Common myeloid progenitor, CD34-positive (primary cell): ENCODE data around the gene IL36RN.

Experiments
- CTCF ChIA-PET: fragments of 350-600 bp; sonication (Branson Sonifier 250); formaldehyde crosslinking; loops from one replicate; lab custom pipeline; 2021; ENCODE audit warnings: antibody characterized with exemption; lab: Charles Lee
- POLR2A ChIA-PET: fragments of 350-600 bp; sonication (Branson Sonifier 250); formaldehyde crosslinking; loops from one replicate; lab custom pipeline; 2021; ENCODE audit warnings: antibody characterized with exemption; lab: Charles Lee
- DNase-seq, 3 donors: peaks; one replicate each; pipeline versions ENCODE4 v3.0.0 to v3.0.0-alpha.2; 2013
- H3K27ac ChIP-seq, 2 experiments: 1 replicate in 1 of 2; 2 replicates in 1 of 2; pipeline ENCODE4 v1.7.0; 2013; ENCODE audit warnings: inconsistent platforms in 2 of 2, low read length in 2 of 2, mild to moderate bottlenecking in 2 of 2, low read depth in 1 of 2, moderate library complexity in 1 of 2; ENCODE audit not compliant: severe bottlenecking in 2 of 2, insufficient read depth in 1 of 2, poor library complexity in 1 of 2
- H3K27me3 ChIP-seq, 5 experiments: replicated peaks in 2 of 5; 1 replicate in 3 of 5; 2 replicates in 2 of 5; pipeline versions ENCODE4 v1.6.1 to v1.7.0; 2013; ENCODE audit warnings: low read length in 4 of 5, mild to moderate bottlenecking in 2 of 5, moderate library complexity in 2 of 5, inconsistent platforms in 1 of 5; ENCODE audit not compliant: insufficient read depth in 5 of 5, control insufficient read depth in 4 of 5
- H3K36me3 ChIP-seq, 4 experiments: 1 replicate in 2 of 4; 2 replicates in 2 of 4; pipeline versions ENCODE4 v1.6.1 to v1.7.0; 2013; ENCODE audit warnings: low read length in 3 of 4, control low read depth in 1 of 4, mild to moderate bottlenecking in 1 of 4; ENCODE audit not compliant: control insufficient read depth in 4 of 4, insufficient read depth in 4 of 4
- H3K4me1 ChIP-seq, 4 experiments: 1 replicate in 3 of 4; 2 replicates in 1 of 4; pipeline versions ENCODE4 v1.6.1 to v1.7.1; 2013; ENCODE audit warnings: low read length in 3 of 4, mild to moderate bottlenecking in 3 of 4, control low read depth in 1 of 4, inconsistent platforms in 1 of 4, moderate library complexity in 1 of 4; ENCODE audit not compliant: control insufficient read depth in 4 of 4, insufficient read depth in 4 of 4; ENCODE audit errors: control extremely low read depth in 1 of 4
- H3K4me3 ChIP-seq, 7 experiments: 1 replicate in 4 of 7; 2 replicates in 3 of 7; pipeline versions ENCODE4 v1.5.1 to v1.7.0; 2013; ENCODE audit warnings: mild to moderate bottlenecking in 7 of 7, low read length in 6 of 7, moderate library complexity in 6 of 7, inconsistent platforms in 2 of 7, low read depth in 2 of 7, control low read depth in 1 of 7; ENCODE audit not compliant: insufficient read depth in 4 of 7, control insufficient read depth in 1 of 7; ENCODE audit errors: extremely low read depth in 1 of 7
- H3K9me3 ChIP-seq, 5 experiments: 1 replicate in 4 of 5; 2 replicates in 1 of 5; pipeline versions ENCODE4 v1.6.1 to v1.7.1; 2013; ENCODE audit warnings: low read length in 4 of 5, mild to moderate bottlenecking in 2 of 5, inconsistent platforms in 1 of 5, low read depth in 1 of 5, moderate library complexity in 1 of 5; ENCODE audit not compliant: control insufficient read depth in 4 of 5, insufficient read depth in 2 of 5; ENCODE audit errors: control extremely low read depth in 1 of 5
- WGBS: methylation state at CpG from one replicate; pipeline ENCODE4 v1.1.5; 2013; ENCODE audit not compliant: insufficient coverage; 5-methylcytosine and 5-hydroxymethylcytosine counted together

The IL36RN gene

GRCh38 chr2:113070606-113070975 is 11.6 kb downstream of the IL36RN start:
- peaks cover 0 to 6% (median 0%) of the 10 kb centered on the region in 4 experiments for H3K4me1 ChIP-seq
- 100% methylated on average over 1 of the region's 1 CpG for WGBS
- no peak overlapping the region for H3K27ac ChIP-seq
- ChIA-PET CTCF (interaction anchor here (1.2 kb wide), 1 partner anchor 9 kb away, joined by 3 read pairs; no protein-coding TSS in a partner anchor), POLR2A (no interaction called here)
- no peak overlapping the region for H3K4me3 ChIP-seq
- DNase-seq: no peak
- no peaks in the 10 kb centered on the region for H3K27me3 ChIP-seq
- no peaks in the 10 kb centered on the region for H3K36me3 ChIP-seq
- no peaks in the 10 kb centered on the region for H3K9me3 ChIP-seq

- POLR2A ChIA-PET: no interaction called here
- no peak for DNase-seq
Measured at GRCh38 chr2:113072584-113072983, 13.6 kb downstream of the IL36RN start.

GRCh38 chr2:113073325-113073834 is 14.4 kb downstream of the IL36RN start:
- H3K27ac ChIP-seq: no peak overlapping the region
- WGBS: 93% methylated on average over 2 of the region's 3 CpGs
- no peaks in the 10 kb centered on the region for H3K9me3 ChIP-seq
- no peak overlapping the region for H3K4me3 ChIP-seq
- peaks cover 0 to 6% (median 0%) of the 10 kb centered on the region in 4 experiments for H3K4me1 ChIP-seq
- CTCF ChIA-PET: interaction anchor here (1.2 to 2.3 kb wide), 3 partner anchors 9 to 15 kb away, joined by 3 to 5 read pairs (median 4); partner anchors contain the start of gene IL36RN
- POLR2A ChIA-PET: no interaction called here
- DNase-seq: no peak
- no peaks in the 10 kb centered on the region for H3K36me3 ChIP-seq
- H3K27me3 ChIP-seq: no peaks in the 10 kb centered on the region

More at GRCh38 chr2:113072584-113072983, 13.6 kb downstream of the IL36RN start:
- no peak overlapping the region for H3K4me3 ChIP-seq
- WGBS: 80% methylated on average over 1 of the region's 4 CpGs
- peaks cover 0 to 6% (median 0%) of the 10 kb centered on the region in 4 experiments for H3K4me1 ChIP-seq
- H3K27ac ChIP-seq: no peak overlapping the region
- CTCF ChIA-PET: interaction anchor here (1.2 to 2.3 kb wide), 3 partner anchors 8 to 14 kb away, joined by 3 to 5 read pairs (median 4); partner anchors contain the start of gene IL36RN
- H3K36me3 ChIP-seq: no peaks in the 10 kb centered on the region
- H3K9me3 ChIP-seq: no peaks in the 10 kb centered on the region
- H3K27me3 ChIP-seq: no peaks in the 10 kb centered on the region

- H3K36me3 ChIP-seq: no peaks in the 10 kb centered on the region
- CTCF ChIA-PET: interaction anchor here (6.9 kb wide), 1 partner anchor 125 kb away, joined by 57 read pairs; no protein-coding TSS in a partner anchor
- H3K4me1 ChIP-seq: peaks cover 0 to 6% (median 0%) of the 10 kb centered on the region in 4 experiments
- no peak overlapping the region for H3K27ac ChIP-seq
- DNase-seq: peak in 2 of 3 donors; percentile 9 to 12
- no peaks in the 10 kb centered on the region for H3K9me3 ChIP-seq
- POLR2A ChIA-PET: no interaction called here
- no peak overlapping the region for H3K4me3 ChIP-seq
- 43% methylated on average over 4 of the region's 5 CpGs for WGBS
- H3K27me3 ChIP-seq: no peaks in the 10 kb centered on the region
Measured at GRCh38 chr2:113075030-113075429, 16.0 kb downstream of the IL36RN start.

- Histone ChIP-seq H3K4me1 (peaks cover 0 to 6% (median 0%) of the 10 kb centered on the region in 4 experiments), H3K36me3 (no peaks in the 10 kb centered on the region)
- no peak for DNase-seq
Measured at GRCh38 chr2:113075600-113075999, 16.6 kb downstream of the IL36RN start.

GRCh38 chr2:113076954-113077669 is 18.1 kb downstream of the IL36RN start:
- CTCF ChIA-PET: interaction anchor here (0.5 to 10.6 kb wide), 3 partner anchors 62 to 206 kb away, joined by 3 to 127 read pairs (median 57); no protein-coding TSS in a partner anchor
- Histone ChIP-seq H3K4me3 (no peak overlapping the region), H3K27ac (no peak overlapping the region), H3K27me3 (no peaks in the 10 kb centered on the region), H3K36me3 (no peaks in the 10 kb centered on the region), H3K9me3 (no peaks in the 10 kb centered on the region), H3K4me1 (peaks cover 0 to 6% (median 0%) of the 10 kb centered on the region in 4 experiments)
- WGBS: no CpG with 5 or more reads among the region's 3 CpGs
- no peak for DNase-seq
- POLR2A ChIA-PET: no interaction called here

More at GRCh38 chr2:113075600-113075999, 16.6 kb downstream of the IL36RN start:
- no peak overlapping the region for H3K4me3 ChIP-seq
- H3K27me3 ChIP-seq: no peaks in the 10 kb centered on the region
- ChIA-PET POLR2A (no interaction called here), CTCF (interaction anchor here (1.1 to 6.9 kb wide), 2 partner anchors 63 to 124 kb away, joined by 8 to 57 read pairs; no protein-coding TSS in a partner anchor)
- 93% methylated on average over 3 of the region's 3 CpGs for WGBS
- H3K9me3 ChIP-seq: no peaks in the 10 kb centered on the region
- H3K27ac ChIP-seq: no peak overlapping the region

GRCh38 chr2:113077921-113078320 is 18.9 kb downstream of the IL36RN start:
- 100% methylated on average over 1 of the region's 1 CpG for WGBS
- DNase-seq: no peak
- ChIA-PET POLR2A (no interaction called here), CTCF (interaction anchor here (0.7 to 10.6 kb wide), 3 partner anchors 61 to 122 kb away, joined by 3 to 127 read pairs (median 57); no protein-coding TSS in a partner anchor)
- Histone ChIP-seq H3K27me3 (no peaks in the 10 kb centered on the region), H3K4me3 (no peak overlapping the region), H3K4me1 (peaks cover 0 to 6% (median 0%) of the 10 kb centered on the region in 4 experiments), H3K36me3 (no peaks in the 10 kb centered on the region), H3K9me3 (no peaks in the 10 kb centered on the region), H3K27ac (no peak overlapping the region)
